ENCODE data around the gene SCAMP4.

SCAMP4 gene

DNA sequence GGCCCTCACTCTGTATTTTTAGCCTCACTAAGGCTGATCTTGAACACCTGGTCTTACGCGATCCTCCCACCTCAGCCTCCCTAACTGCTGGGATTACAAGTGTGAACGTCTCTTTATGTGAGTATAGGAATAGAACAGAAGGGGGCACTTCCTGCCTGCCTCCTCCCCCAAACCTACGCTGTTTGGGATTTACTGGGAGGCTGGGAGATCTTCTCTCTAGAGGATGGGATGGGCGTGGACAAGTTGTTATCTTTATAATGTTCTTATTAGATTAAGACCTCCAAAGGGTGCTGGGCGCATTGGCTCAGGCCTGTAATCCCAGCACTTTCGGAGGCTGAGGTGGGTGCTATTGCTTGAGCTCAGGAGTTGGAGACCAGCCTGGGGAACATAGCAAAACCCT lies 32.9 kb downstream of the SCAMP4 start:
- no peak for DNase-seq (ENCODE audit: low spot score)

DNA sequence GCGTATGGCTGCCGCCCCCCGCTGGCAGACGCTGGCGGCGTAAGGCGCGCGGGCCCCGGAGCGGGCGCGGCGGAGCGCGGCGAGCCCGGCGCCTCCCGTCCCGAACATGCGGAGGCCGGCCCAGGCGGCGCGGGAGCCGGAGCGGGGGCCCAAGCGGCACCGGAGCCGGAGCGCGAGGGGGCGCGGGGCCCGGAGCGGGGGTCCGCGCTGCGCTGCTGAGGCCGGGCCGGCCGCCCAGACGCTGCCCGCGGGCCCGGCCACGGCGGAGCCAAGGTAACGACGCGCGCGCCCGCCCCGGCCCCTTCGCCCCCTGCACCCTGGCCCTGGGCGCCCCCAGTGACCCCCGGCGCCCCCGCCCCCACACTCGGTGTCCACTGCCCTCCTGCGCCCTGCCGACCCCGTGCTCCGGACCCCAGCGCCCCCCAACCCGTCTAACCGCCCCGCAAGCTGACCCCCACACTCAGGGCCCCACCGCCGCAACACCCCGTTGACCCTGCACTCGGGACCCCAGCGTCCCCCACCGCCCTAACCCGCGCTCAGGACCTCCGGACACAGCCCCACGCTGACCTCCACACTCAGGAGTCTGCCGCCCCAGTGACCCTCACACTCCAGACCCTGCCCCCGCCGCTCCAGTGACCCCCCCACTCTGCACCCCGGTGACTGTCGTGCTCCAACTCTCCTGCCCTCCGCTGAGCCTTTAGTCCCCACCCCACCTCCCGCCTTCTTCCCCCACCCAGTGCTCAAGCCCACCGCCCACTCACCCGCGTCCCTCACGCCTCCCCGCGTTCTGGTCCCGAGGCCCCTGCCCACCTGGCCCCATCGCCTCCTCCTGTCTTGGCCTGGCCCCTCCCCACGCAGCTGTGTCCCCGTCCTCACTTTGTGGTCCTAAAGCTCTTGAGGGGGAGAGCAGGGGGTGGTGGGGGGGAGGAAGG lies 36.2 kb downstream of the SCAMP4 start, which contains the start of gene CSNK1G2:
TSS of gene CSNK1G2 (plus strand) at position 27 of the 932 bp plus-strand sequence. CDS start 28,601 bp downstream, outside the sequence.
- DNase-seq (ENCODE audit: low spot score) = no peak

DNA sequence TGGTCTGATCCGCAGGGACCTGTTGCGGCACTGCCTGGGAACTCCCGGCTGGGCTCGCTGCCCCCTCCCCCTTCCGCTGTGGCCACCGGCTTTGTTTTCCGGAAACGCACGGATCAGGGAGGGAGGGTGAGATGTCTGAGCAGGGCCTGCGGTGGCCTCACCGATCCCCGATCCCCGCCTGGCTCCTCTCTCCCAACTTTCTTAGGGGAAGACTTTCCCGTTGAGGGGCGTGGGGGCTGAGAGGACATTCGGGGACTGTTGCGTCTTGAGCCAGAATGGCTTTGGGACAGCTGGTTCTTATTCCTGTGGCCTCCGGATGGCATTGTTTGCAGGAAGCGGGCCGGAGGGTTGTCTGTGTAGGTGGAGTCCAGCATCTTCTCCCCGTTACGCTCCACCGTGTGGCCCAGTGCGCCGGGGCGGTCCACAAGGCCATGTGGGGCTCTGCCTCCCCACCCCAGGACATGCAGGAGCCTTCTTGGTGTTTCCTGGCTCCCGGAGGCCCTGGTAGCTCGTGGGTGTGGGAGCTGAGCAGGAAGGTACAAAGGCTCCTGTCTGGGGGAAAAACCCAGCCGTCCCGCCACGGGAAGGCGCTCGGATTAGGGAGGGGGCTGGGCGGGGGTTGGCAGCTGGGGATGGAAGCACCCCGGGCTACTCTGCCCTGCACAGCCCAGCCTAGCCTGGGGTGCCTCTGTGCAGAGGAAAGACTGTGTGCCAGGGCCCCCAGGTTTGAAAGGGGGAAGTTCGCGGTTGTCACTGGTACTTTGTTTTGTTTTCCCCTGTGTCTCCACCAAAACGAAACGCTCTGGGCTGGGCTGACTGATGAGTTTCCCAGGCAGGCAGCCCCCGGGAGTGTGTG lies 37.1 kb downstream of the SCAMP4 start:
- peak; percentile 81 for DNase-seq (ENCODE audit: low spot score)

DNA sequence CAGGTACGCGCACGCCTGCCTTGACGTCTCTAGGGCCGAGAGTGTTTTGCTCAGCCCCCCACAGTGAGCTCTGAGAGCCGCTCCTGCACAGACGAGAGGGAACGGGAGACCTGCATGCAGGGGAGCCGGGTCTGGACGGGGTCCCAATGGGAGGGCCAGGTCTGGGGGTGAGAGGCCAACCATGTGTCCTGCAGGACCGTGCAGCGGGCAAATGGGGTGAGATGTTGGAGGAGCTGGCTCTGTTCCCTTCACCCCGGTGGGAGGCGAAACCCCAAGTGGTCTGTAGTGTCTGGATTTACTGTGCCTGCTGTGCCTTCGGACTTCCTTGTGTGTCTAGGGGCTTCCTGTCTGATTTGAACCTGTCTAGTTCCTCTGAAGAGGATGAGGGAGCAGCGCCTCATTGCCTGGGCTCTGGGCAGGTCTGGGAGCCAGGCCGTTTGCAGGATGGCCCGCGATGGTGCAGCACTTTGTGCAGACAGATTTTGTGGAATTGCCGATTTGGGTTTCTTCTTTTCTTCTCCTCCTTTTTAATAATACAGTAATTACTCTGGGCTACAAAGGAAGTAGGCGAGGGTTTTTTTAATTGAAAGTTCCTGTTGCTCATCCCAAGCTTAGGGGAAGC lies 37.8 kb downstream of the SCAMP4 start:
- no peak for DNase-seq (ENCODE audit: low spot score)

DNA sequence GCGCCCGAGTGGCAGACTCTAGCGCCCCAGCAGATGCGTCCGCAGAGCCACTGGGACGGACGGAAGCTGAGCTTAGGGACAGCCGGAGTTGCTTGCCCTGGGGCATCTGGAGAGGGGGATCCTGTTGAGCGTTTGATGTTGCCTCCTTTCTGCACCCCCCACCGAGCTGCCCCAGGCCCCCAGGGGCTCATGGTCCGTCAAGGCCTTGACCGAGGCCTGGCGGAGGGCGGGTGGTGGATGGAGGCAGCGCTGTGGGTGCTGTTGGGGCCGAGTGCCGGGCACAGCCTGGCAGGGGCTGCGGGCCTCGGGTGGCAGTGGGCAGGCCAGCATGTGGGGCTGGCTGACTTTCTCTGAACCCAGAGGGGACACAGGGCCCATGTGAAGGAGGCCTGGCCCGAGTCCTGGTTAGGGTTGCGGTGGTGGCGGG lies 38.5 kb downstream of the SCAMP4 start:
- DNase-seq (ENCODE audit: low spot score) = no peak

DNA sequence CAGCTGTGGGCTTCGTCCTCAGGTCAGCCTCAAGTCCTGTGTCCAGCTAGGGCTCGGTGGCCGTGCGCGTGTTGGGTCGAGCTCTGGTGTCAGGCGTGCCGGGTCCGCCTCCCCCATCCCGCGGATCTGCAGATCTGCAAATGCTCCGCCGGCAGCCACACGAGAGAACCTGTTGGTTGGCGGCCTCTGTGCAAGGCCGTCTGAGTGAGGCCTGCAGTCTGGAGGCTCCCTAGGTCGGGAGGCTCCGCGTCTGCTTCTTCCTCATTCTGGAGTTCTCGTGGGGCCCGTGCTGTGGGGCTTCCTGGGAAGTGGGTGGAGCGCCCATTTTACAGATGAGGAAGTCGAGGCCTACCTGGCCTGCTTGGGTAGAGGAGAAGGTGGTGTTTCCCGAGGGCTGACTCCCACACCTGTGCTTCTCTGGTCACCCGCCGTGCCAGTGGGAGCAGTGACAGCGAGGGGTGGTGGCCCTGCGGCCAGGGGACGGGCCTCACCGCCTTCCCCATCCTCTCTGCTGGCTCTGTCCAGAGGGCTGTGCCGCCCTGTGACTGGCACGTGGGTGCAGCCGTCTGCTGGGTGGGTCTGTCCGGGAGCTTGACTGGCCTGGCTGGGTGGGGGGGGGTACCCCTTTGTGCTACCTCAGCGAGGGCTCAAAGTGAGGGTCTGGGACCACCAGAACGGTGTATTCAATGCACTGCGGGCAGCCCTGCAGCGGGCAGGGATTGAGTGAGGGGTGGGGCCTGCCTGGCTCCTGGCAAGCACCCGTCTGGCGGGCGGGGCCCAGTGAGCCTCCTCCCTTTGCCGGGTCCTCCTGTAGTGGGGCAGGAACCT lies 39.1 kb downstream of the SCAMP4 start:
- DNase-seq (ENCODE audit: low spot score) = no peak

DNA sequence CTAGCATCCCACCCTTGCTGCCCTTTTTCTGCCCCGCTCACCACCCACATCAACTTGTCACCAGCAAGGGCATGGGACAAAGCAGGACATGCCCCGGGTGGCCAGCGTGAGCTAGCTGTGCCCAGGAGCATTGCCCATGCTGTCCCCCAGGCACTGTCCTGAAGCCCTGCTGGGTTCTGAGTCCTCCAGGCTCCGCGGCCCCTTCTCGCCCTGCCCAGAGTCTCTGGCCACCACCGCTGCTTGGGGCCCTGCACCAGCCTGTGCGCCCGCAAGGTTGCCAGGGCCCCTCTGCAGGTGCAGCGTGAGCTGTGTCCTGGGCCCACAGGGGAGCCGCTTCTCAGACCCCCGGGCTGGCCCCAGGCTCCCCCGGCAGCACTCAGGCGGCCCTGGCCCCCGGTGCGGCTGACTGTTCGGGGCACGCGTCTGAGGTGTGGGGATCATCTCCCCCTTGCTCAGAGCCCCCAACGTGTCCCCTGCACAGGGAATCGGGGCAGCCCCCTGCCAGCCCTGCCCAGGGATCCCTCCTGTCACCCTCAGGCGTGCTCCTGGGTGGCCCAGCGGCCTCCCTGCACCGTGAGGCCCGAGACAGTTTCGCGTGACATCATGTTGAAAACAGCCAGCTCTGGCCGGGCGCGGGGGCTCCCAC lies 39.8 kb downstream of the SCAMP4 start:
- DNase-seq (ENCODE audit: low spot score) = no peak

DNA sequence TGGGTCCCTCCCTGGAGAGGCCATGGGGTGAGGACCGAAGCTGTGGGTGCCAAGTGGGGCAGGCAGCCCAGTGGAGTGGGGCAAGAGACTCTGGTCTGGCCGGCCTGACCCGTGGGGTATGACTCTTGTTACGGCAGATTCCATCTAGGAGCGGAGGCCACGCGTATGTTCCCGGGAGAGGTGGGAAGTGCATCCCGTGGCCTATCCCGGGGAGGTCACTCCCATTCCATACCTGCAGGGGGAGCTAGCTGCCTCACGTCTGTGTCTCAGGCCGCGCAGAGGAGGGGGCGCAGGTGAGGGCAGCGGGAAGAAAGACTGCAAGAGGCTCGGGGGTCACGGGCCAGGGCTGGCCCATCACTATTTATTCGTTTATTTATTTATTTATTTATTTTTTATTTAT lies 40.7 kb downstream of the SCAMP4 start:
- DNase-seq (ENCODE audit: low spot score) = peak; percentile 48

DNA sequence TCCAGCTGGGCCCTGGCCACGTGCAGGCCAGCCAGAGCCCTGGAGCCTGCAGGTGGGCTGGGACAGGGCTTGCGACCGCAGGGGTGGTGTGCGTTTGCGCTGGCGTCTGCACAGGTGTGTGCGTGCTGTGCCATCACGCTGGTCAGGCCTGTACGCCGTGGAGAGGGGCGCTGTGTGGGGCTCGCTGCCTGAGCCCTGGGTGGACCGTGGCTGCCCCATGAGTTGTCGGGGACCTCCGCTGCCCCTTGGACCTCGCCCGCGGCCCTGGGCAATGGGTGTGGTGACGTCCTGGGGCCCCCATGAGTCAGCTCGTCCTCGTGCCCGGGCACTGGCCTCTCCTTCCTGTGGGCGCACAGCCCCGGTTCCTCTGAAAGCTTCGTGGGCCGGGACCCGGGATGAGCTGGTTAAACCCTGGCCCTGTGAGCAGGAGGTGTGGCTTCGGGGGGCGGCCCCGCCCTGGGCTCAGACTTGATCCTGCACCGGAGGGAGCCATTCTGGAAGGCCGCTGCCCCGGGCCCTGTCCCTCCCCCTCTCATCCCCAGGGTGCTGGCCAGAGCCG lies 42.5 kb downstream of the SCAMP4 start:
- DNase-seq (ENCODE audit: low spot score) = no peak

DNA sequence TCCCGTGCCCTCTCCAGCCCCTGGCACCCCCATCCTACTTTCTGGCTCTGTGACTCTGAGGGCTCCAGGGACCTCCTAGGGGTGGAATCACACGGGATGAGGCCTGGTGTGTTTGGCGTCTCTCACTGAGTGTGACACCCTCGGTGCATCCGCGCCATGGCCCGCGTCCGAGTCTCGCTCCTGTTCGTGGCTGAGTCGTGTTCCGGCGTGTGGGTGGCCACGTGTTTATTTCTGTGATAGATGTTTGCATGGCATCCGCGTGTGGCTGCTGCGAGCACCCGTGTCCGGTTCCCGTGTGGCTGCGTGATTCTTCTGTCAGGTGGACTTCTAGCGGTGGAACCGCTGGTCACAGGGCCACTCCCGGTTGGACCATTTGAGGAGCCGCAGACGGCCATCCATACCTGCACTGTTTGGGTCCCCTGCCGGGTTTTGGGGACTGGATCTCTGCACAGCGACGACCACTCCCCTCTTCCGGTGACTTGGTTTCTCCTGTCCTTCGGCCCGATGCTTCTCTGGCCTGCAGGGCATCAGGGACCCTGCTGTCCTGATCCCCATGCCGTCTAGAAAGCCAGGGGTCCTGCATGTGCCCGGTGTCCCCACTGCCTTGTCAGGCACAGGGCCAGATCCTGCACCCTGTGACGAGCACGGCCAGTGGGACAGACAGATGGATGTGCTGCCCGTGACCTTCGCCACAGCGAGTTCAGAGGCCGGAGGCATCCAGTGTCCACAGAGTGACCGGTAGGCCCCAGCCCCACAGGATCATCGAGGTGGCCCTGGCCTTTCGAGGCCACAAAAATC lies 44.3 kb downstream of the SCAMP4 start:
- DNase-seq (ENCODE audit: low spot score) = no peak

DNA sequence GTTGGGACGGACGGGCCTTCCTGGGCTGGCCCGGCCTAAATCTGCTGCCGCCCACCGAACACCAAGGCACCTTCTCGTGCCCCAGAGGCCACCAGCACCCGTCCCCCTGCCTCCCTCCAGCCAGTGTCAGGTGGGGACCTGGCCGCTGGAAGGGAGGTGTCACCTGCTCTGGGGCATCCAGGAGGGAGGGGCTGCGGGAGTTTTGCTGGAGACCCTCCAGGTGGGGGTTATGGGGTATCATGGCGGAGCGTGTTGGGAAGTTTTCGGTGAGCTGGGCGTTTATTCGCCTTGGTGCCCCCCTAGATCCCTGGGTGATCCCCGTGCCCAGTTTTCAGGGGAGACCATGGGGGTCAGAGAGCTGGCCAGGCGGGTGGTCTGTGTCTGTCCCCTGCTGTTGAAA lies 45.4 kb downstream of the SCAMP4 start:
- no peak for DNase-seq (ENCODE audit: low spot score)

DNA sequence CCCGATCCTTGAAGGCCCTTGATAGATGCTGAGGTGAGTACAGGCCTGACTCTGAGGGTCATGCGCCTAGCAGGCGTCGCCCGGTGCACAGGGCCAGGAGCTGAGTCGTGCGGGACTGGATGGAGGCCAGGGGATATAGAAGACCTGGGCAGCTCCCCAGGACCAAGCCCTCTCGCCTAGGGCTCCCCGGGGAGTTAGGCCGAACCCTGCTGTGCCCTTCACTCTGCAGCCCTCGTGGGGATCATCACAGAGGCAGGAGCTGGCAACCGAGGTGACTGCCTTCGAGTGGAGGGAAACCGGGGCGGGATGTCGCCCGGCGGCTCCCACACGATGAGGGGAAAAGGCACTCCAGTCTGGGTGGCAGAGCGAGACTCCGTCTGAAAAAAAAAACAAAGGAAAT lies 47.4 kb downstream of the SCAMP4 start:
- no peak for DNase-seq (ENCODE audit: low spot score)

DNA sequence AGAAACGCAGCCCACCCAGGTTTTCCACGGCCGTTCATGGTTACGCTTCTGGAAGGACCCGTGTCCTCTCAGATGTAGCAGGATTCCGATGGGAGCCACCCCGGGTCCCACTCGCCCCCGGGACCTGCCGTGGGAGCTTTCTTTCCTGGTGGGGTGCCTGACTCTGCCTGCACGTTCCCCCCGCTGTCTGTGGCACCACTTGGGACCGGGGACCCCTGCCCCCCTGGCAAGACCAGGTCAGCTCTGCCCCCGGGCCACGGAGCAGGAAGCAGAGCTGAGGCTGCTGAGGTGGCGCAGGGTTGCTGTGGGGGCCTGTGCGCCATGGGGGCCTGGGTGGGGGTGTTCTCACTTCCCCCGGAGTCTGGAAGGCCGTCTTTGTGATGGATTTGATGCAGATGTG lies 47.8 kb downstream of the SCAMP4 start:
- no peak for DNase-seq (ENCODE audit: low spot score)

DNA sequence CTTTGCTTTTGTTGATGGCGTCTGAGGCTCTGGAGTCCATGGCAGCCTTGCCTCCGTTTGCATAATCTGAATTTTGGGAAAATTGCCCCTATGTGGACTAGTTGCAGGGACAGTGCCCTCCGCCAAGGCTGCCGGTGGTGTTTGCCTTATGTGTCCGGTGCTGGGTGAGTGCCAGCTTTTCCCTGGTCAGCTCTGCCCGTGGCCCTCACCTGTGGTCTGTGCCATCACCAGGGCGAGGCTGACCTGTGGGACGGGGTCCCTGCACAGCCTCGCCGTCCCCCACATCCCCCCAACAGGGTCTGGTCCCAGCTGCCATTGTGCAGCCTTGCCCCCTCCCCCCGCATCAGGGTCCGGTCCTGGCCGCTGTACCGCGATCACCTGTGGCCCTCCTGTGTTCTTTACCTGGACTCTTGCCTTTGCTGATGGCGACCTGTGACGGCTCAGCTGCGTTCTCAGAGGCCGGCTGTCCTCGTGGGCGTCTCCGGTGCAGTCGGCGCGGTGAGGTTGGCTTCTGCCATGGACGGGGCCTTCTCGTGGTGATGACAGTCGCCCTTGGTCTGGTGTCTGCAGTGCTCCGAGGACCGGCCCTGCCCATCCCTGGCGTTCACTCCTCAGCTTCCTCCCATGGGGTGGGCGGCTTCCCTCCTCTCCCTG lies 48.4 kb downstream of the SCAMP4 start:
- DNase-seq (ENCODE audit: low spot score) = no peak

DNA sequence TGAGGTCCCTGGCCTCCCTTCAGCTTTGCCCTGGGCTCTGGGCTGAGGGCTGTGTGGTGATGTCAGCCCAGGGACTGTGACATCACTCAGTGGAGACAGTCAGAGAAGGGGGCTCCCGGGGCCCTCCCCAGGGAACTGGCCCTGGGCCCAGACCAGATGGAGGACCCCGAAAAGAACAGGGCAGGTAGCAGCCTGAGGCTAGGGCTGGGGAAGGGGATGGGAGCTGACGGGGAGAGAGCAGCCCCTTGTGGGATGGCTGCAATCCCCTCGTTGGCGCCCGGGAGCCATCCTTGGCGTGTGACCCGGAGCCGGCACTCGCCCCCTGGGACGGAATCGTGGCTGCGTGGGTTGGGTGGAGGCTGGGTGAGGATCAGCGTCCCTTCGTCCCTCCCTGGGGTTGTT lies 49.3 kb downstream of the SCAMP4 start:
- no peak for DNase-seq (ENCODE audit: low spot score)

DNA sequence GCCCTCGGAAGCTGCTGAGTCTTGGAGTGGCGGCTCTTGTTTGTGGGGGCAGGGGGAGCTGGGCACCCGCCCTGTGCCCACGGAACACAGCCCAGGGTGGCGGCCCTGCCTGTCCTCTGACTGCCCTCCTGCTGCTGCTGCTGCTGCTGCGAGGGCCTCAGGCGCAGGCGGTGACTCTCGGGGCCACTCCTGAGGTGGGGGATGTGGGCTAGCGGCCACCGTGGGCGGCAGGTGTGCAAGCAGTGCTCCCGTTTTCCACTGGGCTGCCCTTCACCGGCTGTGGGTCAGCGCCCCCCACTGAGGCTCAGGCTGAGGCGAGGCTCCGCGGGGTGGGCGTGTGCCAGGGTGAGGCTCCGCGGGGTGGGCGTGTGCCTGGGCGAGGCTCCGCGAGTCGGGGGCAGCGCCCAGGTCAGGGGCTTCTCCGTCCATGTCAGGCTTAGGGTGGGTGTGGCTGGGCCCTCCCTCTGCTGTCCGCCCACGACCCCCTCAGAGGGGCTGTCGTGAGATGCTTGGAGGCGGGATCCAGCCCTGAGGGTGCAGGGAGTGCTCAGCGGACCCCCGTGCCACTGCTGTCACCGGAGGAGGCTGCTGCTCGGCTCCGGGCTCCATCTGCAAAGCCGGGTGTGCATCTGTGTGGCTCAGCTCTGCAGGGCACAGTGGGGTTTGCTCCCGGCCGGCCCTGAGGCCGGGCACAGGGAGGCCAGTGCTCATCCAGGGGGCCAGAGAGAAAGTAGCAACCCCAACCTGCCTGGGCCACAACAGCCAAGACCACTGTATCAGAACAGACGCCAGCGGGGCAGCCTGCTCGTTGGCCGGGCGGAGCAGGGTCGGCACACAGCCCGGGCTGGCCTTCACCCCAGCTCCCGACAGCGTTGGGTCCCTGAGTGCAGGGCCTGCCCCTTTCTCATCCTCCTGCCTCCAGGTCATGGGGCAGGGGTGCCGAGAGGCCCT lies 50.2 kb downstream of the SCAMP4 start:
- DNase-seq (ENCODE audit: low spot score) = no peak

DNA sequence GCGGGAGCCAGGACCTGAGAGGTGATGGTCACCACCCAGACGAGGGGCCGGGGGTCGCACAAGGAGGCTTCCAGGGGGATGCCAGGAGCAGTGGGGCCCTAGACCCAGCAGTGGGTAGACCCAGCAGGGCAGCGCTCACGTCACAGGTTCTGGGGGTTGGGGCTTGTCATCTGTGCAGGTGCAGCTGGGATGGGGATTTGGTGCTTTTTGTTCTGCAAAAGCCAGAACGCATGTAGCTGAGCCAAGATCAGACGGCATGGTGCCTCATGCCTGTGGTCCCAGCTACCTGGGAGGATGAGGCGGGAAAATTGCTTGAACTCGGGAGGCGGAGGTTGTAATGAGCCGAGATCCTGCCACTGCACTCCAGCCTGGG lies 50.9 kb downstream of the SCAMP4 start:
- DNase-seq (ENCODE audit: low spot score) = no peak

DNA sequence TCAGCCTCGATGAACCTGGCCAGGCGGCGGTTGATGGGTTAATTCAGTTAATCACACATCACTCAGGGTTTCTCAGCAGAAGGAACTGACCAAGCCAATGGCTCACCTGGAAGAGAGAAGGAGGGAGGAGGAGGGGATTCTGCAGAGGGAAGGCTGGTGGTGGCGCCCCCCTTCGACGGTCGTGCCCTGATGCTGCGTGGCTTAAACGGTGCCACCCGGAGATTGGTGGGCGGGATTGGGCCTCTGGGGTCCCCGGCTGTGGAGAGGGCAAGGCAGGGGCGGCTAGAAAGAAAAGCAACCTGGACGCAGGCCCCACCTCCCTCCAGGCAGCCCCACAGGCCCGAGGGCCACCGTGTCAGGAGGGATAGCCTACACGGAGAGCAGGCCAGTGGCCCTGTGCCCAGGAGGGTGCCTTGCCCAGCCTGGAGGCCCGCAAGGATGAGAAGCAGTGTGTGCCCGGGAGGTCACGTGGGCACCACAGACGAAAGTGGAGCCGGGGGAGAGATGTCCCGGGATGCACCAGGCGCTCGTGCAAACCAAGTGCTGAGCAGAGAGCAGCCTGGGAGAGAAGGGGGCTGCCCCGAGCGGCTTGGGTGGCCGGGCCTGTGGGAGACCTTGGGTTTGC lies 51.8 kb downstream of the SCAMP4 start:
- DNase-seq (ENCODE audit: low spot score) = no peak
